Amniotic epithelial cell (primary cell): ENCODE data around the gene MAP3K10.
A peak's percentile ranks its signal among the peaks of the same experiment; 100 is the strongest.
"Not testable (repeated sequence)": the region's sequence is repeated elsewhere in the genome, so short reads cannot be mapped to it uniquely, and the experiment has no call there.

Experiments
- DNase-seq: peaks from one replicate; pipeline ENCODE4 v3.0.0-alpha.2; 2010; ENCODE audit warnings: low read depth

MAP3K10 gene

DNA sequence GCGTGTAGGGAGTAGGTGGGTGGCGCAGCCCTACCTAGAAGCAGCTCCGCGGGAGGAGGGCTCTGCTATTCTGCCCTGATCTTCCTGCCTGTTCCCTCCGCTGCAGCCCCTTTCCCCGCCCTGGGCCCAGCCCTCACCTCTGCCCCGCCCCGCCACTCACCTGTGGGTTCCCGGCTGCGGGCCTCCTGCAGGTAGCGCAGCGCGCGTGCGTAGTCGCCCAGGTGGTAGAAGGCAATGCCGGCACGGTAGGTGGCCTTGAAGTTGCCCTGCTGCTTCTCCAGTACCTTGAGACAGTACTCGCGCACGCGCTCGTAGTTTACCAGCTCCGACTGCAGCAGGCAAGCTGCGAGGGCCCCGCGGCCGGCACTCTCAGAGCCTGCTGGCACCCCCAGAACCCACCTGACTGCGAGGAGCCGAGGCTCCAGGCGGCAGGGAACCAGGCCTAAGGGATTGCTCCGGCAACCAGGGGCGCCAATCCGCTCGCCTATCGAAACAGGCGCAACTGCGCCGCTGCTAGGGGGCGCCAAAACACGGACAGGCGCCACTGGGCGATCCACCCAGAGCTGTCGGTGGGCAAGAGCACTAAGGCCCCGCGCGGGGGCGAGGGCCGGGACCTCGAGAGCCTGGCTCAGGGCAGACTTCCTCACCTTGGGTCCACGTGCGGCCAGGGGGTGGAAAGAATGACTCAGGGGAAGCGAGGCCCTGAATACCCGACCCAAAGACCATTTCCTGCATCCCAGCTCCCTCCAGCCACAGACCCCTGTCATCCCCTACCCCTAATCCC, 26.0 kb downstream of the MAP3K10 start:
- DNase-seq: no peak

DNA sequence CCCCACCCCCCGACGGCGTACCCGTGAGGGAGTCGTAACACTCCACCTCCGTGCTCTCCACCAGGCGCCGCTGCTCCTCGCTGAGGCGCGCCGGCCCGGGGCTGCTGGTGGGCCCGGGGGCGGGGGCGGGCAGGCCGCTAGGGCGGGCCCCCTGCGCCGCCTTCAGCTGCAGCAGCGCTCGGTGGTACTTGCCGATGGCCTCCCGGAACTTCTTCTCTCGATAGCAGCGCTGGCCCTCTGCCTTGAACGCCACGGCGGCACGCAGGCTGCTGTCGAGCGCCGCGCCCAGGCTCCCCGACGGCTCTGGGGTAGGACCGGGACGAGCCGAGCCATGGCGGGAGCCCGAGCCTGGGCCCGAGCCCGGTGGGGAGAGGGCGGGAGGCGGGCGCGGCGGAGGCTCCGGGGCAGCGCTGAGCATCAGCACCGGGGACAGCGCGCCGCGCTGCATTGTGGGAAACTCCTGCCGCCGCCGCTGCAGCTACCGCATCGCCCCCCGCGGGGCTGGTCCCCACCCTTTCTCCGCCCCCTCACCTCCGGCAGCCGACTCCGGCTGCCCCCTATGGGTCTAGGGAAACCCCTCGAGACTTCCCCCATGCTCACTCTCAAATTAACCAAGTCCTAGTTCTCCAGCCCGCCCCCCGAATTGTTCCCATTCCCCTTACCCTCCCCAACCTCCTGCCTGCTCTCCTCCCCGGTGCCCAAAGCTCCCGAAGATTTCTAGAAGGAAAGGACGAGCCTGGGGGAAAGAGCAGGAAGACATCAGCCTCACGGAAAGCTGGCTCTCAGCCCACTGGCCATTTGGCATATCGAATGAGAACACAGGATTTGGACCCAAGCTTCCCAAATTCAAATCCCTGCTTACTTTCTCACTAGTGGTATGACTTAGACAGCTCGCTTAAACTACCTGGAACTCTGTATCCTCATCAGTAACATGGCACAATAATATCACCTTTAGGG, 27.0 kb downstream of the MAP3K10 start, which contains the start of gene TTC9B:
Gene TTC9B, minus strand, starts transcription at position 451 of the 957 bp plus-strand sequence. Its CDS starts 3 bp downstream, at position 448.
- DNase-seq: no peak

DNA sequence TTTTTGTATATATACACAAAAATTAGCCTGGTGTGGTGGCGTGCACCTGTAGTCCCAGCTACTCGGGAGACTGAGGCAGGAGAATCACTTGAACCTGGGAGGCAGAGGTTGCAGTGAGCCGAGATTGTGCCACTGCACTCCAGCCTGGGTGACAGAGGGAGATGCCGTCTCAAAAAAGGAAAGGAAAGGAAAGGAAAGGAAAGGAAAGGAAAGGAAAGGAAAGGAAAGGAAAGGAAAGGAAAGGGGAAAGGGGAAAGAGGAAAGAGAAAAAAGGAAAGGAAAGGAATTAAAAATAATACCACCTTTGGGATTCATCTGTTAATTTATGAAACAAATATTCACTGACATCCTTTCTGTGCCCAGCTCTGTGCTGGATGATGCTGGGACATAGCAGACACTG, 27.8 kb downstream of the MAP3K10 start:
- not testable (repeated sequence) for DNase-seq

DNA sequence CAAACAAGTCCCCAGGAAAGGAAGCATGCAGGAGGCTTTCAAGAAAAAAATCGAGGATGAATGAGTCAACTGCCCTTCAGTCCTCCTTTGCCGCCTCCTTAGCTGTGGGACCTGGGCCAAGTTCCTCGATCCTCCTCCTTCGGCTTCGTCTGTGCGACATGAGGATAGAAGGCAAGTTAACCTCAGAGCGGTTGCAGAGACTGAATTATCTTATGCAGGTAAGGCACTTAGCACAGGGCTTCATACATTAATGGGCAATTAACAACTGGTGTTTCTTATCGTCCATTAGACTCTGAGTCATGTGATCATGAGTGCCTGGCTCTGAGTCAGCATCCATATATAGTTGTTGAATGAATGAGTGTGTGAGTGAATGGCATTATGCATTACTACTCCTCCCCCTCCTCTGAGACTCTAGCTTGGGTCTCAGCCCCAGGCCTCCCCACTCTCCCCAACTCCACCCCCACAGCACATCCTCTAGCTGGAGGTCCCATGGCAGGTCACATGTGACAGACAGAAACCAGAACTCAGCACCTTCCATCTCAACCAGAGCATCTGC, 28.6 kb downstream of the MAP3K10 start:
- peak; percentile 70 for DNase-seq

DNA sequence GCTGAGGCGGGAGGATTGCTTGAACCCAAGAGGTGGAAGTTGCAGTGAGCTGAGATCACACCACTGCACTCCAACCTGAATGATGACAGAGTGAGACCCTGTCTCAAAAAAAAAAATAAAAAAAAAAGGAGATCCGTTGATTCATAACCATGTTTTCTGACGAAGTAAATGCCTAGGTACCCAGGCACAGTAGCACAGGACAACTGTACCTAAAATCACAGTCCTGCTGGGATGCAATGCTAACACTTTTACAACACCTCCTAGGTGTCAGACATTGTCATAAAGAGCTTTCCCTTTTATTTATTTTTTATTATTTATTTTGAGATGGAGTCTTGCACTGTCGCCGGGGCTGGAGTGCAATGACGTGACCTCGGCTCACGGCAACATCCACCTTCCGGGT, 29.4 kb downstream of the MAP3K10 start:
- DNase-seq: no peak

DNA sequence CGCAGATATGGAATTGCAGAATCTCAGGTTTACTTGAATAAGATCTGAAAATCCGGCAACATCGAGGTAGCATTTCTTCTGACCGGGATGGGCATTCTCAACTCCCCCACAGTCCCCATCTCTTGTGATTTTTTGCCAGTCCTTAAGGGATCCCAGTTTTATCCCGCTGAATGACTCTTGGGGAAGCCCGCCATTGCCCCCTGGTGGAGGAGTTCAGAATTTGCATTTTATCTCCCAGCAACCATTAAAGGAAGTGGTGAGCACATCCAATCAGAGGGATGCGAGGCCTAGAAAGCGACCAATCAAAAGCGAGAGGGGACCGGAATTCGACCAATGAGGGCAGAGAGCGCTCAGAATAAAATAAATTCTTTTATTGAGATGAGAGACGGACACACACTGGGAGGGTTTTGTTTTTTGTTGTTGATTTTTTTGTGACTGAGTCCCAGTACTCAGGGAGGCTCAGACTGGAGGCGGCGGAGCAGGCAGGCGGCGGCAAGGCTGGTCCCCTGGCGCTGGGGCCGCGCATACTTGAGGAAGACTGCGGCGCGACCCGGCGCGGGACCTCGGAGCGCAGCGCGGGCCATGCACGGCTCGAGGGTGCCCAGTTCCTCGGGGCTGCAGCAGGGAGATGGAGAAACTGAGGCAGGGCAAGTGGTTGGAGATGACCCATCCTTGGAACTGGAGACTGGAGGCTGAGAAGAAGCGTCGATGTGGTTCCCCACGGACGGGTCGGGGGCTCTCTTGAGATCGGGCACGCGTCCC, 30.8 kb downstream of the MAP3K10 start:
- DNase-seq: peak; percentile 91

DNA sequence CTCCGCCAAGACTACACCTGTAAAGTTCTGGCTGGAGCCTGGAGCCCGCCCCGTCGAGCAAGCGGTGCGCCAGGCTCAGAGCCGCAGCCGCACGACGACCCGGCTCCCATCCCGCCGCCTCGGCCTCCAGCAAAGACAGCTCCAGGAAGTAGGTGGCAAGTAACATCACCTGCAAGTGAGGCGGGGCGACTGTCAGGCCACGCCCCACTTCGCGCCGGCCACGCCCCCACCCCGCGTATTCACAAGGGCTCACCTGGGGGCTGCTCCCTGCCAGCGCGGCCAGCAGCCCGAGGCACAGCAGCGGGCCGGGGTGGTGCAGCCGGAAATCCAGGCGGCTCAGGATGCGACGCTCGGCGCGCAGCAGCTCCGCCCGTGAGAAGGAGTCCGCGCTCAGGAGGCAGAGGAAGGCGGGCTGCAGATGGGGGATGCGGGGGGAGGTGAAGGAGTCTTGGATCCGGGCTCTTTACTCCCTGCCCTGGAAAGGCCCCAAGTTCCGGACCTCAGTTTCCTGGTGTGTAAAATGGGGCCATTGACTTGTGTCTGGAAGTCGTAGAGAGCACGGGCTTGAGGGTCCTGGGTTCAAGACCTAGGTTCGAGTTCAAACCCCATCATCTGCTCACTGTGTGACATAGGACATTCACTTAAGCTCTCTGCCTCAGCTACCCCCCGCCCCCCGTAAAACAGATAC, 32.1 kb downstream of the MAP3K10 start:
- DNase-seq: no peak

DNA sequence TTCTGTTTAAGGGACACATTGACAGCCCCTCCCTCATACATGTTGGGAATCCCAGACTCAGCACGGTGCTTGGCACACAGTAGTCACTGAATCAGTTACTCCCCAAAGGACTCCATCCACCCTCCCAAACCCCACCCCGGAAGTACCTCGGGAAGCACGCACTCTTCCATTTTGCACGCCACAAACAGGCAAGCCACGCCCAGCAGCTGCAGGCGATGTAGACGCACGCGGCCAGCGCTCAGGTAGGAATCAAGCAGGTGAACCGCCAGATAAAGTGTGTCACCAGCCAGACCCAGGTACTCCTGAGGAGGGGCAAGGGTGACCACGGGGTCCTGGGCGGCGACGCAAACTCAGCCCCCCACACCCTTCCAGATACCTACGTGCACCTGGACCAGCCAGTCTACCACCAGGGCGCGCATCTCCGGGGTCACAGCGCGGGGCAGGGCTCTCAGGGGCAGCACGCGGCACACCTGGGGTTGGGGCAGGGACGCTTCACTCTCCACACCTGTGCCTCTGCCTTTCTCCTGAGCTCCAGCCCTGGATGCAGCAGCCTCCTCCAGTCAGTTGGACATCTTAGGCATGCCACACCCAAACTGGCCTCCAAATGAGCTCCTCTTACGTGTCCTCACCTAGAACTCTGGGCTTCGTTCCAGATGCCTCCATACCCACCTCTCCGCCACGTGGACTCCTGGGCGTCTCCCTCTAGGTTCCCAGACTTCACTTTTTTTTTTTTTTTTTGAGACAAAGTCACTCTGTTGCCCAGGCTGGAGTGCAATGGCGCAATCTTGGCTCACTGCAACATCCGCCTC, 33.3 kb downstream of the MAP3K10 start:
- DNase-seq: no peak

DNA sequence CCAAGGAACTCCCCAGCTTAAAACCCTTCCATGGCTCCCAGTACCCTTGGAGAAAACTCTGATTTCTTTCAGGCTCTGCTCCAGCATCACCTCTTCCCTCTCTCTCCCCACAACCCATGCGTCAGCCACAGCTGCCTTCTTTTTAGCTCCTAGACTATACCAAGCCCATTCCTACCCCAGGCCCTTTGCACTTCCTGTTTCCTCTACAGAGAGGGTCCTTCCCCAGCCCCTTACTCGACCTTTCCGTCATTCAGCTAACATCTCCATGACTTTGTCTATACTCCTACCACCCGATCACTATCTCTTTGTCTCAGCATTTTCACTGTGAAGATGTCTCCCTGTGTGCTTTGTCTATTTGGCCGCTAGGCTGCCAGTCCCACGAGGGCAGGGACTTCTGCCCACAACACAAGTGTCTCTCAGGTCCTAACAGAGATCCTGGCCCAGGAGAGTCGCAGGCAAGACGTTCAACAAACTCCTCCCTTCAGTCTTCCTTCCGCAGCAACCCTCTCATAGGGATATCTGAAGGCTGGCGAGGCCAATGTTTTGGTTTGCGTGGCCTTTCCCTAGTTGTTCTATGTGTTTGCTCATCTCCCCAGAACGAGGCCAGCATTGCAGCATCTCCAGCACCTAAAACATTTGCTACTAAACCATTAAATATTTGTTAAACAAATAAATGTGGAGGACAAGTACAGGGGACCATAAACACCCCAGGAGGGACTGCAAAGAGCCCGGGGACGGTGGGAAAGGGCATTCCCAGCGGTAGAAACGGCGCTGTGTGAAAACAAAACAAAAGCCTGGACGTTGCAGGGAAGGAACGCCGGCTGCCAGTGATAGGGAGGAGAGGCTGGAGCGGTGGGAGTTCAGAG, 34.4 kb downstream of the MAP3K10 start:
- no peak for DNase-seq

DNA sequence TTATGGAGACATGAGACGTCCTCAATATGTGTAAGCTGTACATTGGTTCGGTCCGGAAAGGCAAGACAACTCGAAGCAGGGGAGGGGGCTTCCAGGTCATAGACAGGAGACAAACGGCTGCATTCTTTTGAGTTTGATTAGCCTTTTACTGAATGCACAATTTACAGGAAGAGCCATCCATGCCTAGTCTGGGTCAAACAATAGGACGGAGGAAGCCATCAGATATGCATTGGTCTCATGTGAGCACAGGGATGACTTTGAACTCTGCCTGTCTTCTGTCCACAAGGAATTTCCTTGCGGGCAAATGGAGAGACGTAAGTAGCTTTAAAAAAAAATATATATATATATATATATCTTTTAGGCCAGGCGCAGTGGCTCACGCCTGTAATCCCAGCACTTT, 37.1 kb downstream of the MAP3K10 start:
- no peak for DNase-seq

DNA sequence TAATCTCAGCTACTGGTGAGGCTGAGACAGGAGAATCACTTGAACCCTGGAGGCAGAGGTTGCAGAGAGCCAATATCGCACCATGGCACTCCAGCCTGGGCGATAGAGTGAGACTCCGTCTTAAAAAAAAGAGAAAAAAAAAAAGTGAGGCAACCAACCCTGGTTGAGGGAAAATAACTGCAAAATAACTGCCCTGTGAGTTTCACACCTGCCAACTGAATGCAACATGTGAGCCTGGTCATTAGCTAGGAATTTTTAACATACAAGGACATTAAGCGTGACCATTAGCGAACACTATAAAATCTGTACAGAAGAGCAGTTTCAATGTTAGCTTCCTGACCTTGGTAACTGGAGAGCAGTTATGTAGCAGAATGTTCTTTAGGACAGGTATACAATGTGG, 37.6 kb downstream of the MAP3K10 start:
- no peak for DNase-seq

DNA sequence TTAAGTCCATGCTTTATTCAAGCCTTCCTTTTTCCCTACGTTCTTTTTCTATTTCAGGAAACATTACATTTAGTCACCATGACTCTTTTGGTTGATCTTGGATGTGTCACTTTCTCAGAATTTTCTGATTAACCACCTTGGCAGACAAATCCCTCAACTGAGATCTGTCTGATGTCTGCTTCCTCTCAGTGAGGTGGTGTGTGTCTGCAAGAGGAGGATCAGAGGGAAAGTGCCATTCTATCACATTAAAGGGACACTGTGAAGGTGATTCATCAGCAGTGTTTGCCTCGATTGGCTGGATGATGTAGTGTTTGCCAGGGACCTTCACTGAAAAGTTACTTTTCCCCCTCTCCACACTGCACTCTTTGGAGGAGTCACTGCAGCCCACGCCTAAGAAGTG, 38.3 kb downstream of the MAP3K10 start:
- DNase-seq: no peak

DNA sequence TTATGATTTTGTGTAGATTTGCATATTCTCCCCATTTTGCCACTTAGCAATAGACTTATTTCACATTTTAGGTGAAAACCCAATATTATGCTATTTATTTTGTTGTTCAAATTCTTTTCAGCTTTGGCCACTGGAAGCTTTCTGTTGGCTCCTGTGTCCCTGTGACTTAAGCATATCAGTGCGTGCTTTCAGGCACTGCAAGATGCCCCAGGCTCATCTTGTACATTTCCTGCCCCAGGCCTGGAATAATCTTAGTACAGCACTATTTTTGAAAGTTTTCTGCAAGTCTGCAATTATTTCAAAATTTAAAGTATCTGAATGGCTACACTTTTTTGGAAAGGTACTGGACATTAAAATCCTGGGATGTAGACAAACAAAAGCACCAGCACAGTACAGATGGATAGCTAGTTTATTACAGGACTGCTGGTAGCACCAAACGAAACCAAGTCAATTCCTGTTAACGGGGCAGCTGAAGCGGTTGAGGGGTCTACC, 38.7 kb downstream of the MAP3K10 start:
- DNase-seq: no peak

DNA sequence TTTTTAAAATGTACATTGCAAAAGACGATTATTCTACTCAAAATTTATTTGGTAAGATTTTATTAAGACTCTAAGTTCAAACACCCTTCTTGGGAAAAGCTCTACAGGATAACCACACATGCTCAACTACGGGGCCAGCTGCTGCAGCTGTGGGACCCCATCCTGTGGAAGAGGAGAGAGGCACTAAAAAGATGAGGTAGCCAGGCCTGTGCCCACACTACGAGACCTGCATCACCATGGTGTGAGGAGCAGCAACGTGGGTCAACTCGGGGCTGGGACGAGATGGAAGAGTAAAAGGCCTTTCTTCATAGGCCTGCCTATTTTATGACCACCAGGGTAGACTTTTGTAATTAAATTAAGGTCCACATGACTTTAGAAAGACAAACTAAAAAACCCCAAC, 39.8 kb downstream of the MAP3K10 start:
- DNase-seq: no peak

DNA sequence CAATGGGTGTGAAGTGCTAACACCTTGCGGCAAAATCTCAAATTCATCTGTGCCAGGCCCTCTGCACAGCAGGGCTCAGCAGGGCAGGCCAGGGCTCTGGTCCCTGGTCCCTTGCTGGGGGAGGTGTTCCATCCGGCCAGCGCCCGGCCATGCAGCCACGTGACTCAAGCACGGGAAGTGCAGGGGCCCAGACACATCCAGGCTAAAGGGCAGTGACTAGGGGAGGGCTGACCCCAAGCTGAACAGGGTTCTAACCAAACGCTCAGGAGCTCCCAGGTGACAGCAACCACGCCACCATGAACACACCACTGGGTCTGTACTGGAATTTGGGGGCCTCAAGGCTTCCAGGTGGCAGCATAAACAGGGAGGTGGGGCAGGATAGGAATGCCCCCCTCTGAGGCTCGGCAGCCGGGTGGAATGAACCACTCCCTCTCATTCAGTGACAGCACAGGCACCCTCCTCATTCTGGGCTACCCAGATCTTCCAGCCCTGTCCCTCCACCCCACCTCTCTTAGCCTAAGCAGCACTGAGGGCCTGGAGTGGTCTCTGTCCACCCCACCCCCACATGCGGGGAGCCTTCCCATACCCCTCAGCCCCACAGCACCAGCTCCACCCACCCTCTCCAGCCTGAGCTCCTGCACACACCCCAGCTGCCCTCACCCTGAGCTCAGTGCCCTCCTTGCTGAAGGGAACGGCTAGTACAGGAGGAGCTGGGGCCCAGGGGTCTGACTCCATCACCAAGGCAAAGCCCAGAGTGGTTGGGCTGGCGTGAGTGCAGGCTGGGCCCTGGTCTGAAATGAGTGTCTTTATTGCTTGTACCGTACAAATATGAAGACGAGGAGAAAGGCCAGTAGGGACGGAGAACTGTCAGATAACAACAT, 40.6 kb downstream of the MAP3K10 start:
- DNase-seq: no peak

DNA sequence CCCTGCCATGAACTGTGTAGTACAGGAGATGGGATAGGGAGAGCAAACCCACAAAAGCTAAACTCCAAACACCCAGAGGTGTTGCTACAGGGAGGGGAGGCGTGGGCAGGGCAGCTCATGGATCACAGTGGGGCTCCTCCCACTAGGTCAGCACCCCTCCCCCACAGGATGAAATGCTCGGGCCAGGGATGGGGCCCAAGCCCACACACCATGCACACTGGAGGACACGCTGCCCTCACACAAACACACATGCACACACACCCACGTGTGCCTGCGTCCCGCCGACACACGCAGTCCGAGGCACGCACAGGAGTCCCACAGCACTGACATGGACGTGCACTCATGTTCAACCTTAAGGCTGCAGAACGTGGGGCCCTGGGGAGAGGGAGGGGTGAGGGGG, 41.3 kb downstream of the MAP3K10 start:
- no peak for DNase-seq

DNA sequence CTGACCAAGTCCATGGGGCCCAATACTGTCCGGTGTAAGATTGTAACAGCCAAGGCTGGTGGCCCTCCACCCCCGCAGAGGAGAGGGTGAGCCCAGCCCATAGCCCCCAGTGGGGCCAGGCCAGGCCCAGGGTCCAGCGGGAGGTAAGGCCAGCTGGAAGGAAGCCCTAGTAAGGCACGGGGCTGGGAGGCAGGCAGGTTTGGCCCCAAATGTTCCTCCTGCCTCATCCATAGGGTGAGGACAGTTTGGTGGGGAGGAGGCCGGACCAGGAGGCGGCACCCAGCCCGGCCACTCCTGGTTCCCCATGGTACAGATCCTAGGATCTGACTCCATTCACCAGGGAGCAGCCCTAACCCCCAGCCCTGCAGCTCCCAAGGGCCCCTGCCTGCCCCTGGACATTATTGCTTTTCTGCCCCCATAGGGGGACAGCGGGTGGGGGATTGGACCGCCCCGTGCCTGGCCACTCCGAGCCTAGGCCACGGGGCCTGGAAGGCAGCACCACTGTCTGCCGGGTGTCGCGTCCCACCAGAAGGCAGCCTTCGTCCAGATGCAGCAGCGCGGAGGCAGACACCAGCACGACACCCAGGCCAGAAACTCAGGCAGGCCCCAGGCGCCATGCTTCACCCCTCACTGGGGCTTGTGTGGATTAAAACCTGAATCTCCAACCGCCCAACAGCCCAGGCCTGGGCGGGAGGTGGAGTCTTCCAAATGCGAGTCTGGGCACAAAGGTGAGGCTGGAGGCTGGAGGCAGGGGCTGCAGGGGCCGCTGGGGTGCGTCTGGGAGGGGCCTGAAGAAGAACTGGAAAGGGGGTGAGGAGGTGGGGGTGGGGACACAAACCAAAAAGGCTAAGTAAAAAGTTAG, 42.0 kb downstream of the MAP3K10 start:
- no peak for DNase-seq
